ENCODE data around the gene SUSD6.

SUSD6 gene

DNA sequence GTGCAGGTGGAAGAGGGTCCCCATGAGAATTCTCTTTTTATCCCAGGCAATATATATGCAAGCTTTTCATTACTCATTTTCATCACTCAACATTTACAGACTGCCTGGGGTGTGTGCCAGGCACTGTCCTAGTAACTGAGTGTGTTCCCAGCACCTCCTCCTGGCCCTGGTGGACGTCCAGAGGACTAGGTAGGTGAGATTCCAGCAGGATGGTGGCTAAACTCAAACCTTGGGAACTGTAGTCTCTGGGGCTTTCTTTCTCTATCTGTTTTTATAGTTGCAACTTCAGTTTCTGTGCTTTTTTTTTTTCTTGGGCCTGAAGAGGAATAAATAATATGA is 63.8 kb downstream of the SUSD6 start:
- no peak for DNase-seq

DNA sequence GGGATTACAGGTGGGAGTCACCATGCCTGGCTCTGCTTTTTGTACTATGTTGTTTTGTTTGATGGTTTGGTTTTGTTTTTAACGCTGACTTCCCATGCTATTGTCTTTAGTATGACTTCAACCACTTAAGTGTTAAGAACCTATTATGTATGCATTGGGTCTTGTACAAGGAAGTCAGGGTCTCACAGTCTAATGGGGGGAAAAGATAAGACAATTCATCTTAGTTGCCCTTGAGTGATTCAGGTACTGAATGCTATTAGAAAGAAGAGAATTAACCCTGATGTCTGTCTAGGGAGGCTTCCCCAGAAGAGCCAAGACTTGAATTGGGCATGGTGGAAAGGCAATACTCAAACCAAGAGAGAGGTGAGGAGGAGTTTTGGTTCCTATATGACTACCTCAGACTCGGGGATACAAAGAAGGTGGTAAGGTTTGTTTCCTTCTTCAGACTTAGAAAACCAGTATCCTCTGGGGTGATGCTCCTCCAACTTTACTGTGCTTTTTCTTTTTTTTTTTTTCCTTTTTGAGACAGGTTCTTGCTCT is 64.6 kb downstream of the SUSD6 start:
- no peak for DNase-seq

DNA sequence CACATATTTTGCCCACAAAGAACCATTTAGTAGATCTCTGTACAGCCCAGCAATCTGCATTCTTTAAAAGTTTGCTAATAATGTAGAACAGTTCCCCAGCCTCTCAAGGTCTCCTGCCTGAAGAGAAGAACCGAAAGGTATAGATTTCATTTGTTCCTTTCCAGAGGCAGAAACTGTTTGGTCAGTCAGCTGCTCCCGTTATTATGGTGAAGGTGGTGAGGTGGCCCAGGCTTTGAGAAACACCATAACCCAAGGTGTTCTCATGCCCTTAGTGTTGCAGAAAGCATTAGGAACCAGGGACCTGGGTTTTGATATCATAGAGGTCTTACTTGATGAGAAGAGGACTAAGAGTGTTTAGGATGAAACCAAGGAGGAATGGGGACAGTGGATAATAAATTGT is 65.3 kb downstream of the SUSD6 start:
- no peak for DNase-seq

DNA sequence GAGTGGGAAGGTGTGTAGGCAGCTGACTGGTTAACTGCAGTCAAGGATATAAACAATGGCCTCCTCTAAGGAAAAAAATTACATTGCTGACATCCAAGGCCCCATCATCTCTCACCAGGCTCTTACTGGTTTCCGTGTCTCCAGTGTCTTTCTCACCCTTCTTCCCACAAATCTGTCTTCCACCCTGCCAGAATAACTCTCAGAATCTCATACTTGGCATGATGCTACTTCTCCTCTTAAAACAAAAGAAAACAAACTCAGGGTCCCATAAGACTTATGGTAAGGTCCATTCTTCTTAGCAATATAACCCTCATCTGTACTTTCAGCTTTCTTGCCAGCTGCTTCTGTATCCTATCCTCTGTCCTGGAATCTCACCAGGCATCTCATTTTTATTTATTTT is 68.9 kb downstream of the SUSD6 start:
- DNase-seq: no peak

DNA sequence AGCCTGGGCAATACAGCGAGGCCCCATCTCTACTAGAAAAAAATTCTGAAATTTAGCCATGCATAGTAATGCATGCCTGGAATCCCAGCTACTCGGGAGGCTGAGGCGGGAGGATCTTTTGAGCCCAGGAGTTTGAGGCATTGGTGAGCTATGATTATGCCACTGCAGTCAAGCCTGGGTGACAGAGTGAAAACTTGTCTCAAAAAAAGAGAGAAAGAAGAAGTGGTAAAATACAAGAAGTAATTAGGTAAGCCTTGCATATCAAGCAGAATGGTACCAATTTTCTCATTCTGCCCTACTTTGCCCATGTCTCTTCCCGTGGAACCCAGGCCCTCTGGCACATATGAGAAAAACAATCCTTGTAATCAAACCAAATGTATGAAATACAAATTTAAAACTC is 70.7 kb downstream of the SUSD6 start:
- no peak for DNase-seq

DNA sequence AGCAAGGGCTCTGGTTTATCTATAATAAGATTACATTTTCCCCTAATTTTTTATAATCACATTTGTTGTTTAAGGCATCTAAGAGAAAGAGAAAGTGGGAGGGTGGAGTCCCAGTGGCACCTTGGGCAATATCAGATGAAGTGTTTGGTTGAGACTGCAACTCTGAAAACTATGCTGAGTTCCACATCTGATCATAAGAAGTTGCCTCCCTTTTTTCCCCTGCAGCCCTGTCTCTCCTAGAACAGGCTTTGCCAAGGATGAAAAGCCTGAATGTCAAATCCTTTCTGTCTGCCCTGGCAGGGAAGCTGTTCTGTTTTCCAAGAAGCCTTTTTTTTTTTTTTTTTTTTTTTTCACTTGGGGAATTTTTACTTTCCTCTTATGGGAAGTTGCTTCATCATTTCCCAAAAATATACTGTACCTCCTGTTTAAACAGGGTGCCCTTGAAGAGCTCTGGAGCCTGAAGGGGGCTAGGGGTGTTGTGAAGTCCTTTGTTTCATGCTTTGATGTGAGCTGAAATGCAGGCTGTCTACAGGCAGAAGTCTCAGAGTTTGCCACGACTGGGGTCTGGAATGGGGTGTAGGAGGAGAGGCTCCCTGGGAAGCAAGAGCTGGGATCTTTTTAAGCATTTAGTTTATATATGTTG is 71.3 kb downstream of the SUSD6 start:
- no peak for DNase-seq

DNA sequence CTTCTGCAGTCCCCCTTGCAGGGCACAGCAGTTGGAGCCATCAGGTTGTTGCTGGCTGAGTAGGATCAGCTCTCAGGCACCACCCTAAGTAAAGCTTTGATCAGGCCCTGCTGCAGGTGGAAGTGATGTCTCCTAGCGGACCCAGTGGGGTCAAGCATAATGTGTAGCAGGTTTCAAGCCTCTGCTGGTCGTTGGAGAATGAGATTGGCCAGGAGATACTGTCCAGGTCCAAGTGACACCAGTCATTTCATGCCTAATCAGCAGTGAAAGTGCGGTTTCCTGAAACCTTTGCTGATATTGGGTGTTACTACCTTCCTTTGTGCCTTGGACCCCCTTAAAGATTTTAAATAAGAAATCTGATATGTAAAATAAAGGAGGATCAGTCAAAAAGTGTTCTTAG is 72.6 kb downstream of the SUSD6 start:
- DNase-seq: no peak

DNA sequence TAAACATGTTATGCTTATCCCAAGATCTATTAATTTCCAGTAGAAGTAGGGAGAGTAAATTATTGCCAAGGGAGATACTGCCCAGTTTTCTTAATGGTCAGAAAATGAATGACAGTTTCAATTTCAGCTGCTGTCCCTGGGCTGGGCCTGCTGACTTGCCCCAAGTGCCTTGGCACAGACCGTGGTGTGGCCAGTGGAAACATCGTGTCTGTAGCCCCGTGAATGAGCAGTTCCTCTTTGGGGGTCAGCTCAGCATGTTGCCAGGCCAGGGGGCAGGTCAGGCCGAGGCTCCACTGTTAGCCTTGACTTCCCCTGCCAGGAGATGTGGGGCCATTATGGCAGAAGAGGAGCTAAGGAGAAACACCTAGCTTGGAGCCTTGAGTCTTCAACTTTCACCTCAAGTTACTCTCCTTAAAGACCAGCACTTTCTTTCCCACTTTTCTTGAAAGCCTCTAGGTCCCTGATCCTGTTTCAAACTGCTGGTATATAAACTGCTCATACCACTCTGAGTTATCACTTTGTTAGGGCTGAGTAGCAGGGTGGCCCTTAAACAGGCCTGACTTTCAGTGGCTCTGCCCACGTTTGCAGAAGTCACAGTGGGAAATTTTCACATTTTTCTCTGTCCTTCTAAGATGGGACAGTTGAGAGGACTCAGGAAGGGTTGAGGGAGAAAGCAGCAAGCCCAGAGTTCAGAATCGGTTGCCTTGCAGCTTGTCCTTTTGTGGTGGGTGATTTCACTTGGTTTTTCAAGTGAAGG is 73.2 kb downstream of the SUSD6 start:
- DNase-seq: no peak

DNA sequence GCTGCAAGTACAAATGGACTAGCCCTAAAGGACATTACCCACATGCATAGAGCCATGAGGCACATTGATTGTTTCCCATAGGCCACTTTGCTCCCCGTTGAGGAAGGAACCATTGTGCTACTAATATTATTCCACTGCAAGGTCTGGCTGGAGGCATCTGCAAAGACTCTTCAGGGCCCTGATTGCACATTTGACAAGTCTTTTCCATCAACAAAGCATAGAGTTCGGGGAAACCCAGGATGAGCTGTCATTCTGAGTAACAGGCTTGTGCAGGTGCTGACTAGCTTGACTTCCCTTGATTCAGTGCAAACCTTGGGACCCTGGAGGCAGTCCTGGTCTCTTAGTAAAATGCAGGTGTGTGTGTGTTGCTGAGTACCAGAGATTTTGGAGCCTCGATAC is 73.8 kb downstream of the SUSD6 start:
- DNase-seq: peak; percentile 19 to 47 (median 36)

DNA sequence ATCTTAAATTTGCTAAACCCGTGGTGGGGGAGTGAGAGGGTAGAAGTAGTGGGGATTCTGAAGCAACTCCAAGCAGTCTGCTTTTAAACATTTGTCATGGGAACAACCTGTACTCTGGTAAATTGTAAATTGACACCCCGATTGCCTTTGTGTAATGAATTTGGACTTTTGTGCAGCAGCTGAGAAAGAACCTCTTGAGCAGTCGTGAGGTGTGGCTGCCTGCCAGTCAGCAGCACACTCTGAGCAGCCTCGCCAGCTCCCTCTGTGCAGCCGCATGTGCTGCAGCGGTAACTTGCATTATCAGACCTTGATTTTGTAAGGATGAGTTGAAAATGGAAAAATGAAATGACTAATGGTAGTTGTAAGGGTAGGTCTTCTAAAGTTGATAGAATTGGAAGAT is 74.3 kb downstream of the SUSD6 start:
- no peak for DNase-seq

DNA sequence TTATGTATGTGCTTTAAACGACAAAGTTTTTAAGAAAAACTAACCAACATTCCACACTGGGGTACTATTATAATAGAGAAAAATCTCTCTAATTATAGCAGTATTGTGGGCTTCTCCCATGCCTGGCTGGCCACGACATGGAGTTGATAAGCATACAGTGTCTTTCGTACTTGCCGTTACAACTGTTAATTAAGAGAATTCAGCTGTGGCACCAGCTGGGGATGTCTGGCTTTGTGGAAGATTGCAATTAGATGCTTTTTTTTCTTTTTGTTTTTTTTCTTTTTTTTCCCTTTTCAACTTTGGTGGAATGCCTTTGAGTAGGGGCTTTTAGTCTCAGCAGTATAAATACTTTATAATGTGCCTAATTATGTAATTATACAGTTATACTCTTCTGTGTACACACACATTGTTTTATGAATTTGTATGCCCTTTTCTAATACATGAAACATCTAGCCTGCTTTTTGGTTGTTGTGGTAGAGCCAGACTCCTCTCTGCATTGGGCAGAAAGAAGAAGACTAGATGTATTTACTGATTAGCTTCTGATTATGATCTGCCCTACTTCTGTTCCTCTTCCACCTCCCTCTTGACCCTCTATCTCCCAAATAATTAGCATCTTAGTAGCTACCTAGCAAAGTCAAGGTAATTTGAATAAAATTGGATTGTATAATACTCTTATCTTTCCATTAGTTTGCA is 76.4 kb downstream of the SUSD6 start:
- no peak for DNase-seq

DNA sequence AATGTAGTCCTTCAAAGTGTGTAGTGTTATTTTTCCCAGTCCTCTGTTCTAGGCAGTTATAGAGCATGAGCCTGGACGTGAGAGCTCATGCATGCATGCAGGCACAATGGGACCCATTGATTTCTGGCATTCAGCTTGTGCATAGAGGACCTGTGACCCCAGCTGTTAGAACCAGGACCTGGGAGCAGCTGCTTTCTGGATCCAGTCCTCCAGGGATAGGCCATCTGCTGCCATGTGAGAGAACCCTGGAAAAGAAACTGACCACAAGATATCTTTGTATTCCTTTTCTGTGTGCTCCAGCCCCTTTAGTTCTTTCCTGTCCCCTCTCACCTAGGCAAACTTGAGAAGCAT is 76.9 kb downstream of the SUSD6 start:
- no peak for DNase-seq

DNA sequence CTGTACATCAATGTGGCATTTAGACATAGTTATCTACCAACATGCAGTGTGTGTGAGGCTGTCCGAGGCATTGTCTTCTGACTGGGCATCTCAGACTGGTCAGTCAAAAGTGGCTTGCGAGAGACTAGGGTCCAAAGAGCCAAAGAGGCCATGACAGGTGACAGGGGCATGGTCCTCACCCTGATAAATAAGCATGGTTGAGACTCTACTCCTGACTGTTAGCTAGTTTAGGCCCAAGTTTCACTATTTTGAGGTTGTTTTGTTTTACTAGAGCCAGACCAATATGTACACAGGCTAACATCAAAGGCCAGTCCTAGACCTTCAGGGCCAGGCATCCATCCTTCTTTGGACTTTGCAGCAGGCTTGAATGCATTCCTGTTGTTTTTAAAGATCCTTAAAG is 78.6 kb downstream of the SUSD6 start:
- no peak for DNase-seq

DNA sequence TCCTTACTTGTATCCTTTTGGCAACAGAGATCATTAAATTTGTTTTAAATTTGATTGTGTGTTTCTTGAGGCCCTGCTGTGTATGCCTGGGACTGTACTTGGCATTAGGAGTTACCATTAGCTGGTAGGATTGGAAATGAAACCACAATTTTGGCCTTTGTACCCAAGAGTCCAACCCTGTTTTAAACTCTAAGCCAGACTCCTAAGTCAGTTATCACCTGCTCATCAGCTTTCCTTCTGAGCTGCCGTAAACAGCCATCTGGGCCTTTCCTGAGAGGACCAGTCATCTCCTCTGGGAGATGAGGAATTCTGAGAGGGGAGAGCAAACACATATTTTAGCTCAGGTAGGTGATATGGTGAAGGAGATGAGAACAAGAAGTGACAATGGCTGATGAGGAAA is 81.2 kb downstream of the SUSD6 start:
- DNase-seq: no peak

DNA sequence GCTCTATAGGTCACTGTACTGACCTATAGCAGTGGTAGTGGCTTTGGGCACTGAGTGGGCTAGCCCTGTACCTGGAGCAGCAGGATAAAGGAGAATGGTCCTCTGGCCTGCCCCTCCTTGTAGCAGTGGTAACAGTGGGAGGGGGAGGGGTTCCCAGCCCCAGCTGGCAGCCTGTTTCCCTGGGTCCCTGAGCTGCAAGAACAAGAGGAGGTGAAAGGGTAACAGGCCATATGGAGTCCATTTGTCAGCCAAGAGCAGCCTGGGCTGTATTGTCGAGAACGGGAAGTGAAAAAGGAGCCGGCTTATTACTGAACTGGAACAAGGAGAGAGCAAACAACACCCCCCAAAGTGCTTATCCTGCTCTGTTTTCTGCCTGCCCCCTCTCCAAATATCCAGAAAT is 81.7 kb downstream of the SUSD6 start:
- no peak for DNase-seq

DNA sequence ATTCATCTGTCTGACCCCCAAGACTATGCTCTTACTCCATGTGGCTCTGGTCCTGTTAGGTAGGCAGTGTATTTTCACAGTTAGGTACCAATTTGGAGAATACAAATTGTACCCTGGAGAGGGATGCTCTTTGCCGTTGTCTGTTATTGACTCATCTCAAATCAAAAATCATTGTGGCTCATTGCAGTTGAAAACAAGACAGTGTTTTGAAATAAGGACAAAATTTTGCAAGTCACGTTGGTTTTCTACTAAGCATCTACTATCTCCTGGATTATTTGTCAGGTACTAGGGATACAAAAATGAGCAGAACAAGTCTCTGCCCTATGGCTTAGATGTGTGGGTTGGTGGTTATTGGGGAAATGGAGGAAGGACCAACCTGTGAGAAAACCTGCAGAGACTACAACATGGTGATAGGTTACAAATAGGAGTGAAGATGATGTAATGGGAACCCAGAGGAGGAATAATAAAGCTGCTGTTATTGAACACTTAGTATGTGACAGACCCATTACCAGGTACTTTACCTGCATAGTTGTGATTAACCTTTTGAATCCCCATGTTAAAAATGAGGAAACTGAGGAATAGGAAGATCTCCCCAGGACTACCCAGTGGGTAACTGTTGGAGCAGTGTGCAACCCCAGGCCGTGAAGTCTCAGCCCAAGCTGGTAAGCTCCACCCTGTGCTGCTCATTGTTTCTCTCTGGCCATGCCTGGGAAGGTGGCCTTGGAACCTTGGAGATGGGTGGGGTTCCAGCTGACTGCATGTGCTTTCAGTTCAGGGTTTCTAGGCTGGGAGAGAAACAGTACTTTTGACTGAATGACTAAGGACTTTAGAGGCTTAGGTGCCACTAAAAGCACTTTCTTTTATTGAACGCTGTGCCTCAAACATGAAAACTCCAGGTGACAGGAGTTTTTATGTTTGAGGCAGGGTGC is 82.7 kb downstream of the SUSD6 start:
- no peak for DNase-seq

DNA sequence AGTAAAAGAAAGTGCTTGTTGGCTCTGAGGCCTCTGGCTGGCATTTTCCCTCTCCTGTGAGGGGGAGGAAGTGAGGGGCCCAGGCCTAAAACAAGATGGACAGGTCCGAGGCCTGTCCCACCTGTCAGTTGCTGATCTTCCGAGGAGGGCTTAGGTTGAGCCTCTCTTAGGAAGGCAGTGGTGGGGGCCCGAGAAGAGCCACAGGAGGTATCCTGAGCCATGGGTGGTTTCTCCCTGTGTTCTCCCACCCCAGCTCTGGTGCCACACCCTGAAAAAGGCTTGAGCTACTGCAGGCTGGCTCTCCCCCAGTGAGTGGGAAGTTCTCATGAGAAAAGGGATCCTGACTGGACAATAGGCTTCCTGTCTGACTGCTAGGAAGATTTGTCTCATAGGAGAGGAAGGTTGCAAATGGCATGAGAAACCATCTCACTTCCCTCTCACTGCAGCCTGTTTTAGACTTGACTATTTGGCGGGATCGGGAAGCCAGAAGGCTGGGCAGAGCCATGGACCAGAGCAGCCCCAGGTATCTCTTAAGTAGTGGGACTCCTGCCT is 83.4 kb downstream of the SUSD6 start:
- DNase-seq: no peak

DNA sequence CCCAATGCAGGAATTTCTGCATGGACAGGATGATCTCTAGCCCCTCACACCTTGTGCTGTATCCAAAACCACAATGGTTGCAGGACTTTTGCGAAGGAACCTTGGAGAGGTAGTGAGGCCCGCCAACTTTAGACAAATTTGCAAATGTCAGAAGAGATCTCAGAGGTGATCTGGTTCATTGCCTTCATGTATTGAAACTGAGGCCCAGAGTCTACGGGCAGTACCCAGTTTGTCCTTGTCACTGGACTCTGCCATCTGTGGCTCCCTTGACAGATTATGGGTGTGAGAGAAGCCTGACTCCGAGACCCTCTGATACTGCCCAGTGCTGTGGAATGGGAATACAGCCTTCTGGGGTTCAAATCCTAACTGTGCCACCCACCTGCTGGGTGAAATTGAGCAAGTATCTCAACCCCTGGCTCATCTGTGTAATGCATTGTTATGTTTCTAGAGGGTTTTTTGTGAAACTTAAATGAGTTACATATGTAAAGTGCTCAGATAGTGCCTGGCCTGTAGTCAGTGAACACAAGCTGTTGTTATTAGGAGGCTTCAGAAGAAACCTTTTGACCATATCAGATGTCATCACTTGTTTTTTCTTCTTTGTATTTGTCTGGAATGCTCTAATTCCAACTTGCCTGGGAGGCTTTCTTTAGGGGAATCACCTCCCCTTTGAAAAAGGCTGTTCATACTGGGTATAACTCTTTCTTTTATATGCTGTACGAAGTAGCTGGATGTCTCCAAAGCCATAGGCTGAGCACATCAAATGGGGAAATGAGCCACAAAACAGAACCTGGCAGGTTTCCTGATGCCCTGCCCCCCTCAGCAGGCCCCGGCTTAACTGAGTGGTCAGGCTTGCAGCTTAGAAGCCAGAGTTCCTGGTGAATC is 84.2 kb downstream of the SUSD6 start:
- DNase-seq: no peak

DNA sequence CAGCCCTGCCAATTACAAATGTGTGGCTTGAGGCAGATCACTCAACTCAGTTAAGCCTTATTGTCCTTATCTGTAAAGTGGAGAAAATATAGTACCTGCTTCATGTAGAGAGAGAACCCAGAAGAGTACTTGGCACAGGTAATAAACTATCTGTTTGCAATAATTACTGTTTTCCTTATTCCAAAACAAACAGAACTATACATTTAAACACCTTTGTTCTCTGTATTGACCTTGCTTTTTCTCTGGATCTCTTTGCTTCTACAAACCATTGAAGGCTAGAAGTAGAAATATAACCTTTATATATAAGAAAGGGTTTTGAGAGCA is 84.8 kb downstream of the SUSD6 start:
- no peak for DNase-seq

DNA sequence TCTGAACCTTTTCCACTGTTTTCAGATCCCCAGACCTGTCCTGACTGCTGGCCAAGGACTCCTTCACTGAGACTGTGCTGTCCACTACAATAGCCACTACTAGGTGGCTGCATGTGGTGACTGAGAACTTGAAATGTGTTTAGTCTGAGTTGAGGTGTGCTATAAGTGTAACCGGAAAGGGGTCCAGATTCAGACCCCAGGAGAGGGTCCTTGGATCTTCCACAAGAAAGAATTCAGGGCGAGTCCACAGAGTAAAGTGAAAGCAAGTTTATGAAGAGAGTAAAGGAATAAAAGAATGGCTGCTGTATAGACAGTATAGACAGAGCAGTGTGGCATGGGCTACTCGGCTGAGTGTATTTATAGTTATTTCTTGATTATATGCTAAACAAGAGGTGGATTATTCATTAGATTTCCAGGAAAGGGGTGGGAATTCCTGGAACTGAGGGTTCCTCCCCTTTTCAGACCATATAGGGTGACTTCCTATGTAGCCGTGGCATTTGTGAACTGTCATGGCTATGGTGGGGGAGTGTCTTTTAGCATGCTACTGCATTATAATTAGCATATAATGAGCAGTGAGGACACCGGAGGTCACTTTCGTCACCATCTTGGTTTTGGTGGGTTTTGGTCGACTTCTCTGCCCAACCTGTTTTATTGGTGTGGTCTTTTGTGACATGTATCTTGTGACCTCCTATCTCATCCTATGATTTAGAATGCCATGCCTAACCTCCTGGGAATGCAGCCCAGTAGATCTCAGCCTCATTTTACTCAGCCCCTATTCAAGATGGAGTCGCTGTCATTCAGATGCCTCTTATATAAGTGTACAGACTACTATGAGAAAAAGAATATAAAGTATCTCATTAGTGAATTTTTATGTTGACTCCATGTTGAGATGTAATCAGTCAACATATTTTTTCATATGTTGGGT is 85.5 kb downstream of the SUSD6 start:
- no peak for DNase-seq

DNA sequence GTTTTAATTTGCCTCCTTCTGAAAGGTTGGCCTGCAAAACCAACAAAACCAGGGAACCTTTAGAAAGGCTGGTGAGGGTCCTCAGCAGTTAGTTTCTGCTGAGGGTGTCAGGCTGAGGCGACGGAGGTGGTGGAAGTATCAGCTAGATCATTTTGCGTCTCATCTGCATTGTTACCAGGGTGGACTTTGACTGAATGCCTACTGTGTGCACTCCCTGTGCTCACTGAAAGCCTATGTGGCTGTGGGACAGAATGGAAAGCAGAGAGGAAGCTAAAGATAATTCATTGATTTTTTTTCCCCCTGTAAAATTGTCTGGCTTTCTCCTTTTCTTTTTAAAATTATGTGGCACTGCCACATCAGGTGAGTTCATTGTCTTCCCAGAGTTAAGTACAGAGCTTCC is 87.2 kb downstream of the SUSD6 start:
- DNase-seq: no peak

Data from activated CD4-positive, CD25-positive, alpha-beta regulatory T cell (primary cell).